GM19324 (cell line): ENCODE measurements around the gene ADARB2.

Experiments
- ATAC-seq: cut with Tn5 transposase; IDR thresholded peaks from one replicate; pipeline ENCODE4 v1.9.1; 2021; ENCODE audit warnings: mild to moderate bottlenecking, moderate library complexity; ENCODE audit not compliant: unreplicated experiment, low FRiP score

The ADARB2 gene

DNA sequence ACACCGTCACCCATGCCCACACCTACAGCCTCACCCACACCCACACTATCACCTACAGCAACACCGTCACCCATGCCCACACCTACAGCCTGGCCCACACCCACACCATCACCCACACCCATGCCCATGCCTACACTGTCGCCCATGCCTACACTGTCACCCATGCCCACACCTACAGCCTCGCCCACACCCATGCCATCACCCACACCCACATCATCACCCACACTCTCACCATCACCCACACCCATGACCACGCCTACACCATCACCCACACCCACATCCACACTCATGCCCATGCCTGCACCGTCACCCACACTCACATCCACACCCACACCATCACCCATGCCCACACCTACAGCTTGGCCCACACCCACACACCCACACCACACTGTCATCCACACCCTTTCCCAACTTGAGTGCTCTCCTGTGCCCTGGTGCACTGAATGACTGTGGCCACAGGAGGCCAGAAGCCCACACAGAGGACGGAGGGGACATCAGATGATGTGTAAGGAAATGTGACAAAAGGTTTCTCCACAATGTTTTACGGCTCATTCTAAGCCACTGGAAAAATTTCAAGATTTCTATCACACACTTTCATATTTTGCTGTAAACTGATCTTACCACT lies 527.9 kb downstream of the ADARB2 start:
- no peak for ATAC-seq

DNA sequence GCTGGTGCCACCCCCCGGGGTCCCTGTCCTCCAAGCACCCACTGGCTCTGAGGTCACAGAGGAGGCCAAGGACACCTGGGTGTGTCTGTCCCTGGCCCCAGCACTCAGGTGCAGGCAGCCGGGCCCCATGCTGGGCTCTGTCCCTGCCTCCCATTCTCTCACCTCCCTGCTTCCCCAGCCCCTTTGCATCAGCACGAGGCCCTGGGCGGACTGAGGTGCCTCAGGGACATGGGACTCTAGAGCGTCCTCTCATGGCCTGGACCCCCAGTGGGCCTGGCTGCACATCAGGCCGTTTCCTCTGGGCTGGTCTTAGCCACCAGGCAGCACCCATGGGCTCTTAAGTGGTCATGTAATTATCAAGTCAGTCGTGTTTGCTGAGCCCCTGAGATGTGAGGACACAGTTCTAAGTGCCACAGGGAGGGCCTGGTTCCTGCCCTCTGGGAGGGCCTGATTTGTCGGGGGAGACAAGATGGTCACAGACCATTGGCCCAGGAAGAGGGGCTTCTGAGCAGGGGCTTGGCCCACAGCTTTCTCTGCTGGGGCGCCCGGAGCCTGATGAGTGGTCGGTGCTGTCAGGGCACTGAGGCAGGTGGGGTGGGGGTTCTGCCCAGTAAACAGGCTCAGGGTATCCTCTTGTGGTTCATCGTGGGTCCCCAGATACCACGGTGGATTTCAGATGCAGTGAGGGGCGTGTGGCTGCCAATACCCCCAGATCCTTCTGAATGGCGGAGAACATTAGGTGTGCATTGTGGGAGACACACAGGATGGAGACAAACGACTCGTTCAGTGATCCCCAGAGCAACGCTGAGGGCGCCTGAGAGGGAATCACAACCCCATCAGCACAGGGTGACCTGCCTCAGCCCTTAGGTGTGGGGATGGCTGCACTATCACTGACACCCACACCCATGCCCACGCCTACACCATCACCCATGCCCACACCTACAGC lies 528.7 kb downstream of the ADARB2 start:
- ATAC-seq, result no peak

DNA sequence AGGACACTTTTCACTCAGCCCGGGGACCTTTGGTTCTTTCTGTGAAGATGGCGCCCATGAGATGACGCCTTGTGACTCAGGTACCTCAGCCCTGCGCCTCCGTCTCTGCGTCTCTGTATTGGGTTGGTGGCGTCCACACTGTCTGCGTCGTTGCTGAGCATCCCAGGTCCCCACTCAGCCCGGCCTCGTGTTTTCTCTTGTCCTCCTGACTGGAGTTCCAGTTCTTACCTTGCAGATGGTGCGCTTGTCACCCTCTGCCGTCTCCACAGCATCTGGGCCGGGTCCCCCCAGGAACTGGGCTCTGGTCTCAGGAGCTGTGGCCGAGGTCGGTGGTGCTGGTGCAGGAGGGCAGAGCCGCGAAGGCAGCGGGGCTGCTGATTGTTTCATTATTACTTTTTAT lies 530.7 kb downstream of the ADARB2 start:
- no peak for ATAC-seq

DNA sequence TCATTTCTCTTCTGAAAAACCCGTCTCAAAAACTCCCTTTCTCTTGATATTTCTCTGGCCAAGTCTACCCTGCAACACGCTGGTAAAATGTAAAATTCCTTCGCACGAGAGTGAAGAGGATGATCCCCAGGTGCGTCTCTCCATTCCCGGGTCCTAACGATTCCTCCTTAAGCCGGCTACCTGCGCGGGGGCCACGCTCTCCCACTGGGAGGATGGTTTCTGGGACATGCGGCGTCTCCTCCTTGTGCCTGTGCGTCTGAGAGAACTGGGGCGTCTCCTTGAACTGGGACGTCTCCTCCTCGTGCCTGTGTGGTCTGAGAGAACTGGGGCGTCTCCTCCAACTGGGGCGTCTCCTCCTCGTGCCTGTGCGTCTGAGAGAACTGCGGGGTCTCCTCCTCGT lies 531.2 kb downstream of the ADARB2 start:
- no peak for ATAC-seq

DNA sequence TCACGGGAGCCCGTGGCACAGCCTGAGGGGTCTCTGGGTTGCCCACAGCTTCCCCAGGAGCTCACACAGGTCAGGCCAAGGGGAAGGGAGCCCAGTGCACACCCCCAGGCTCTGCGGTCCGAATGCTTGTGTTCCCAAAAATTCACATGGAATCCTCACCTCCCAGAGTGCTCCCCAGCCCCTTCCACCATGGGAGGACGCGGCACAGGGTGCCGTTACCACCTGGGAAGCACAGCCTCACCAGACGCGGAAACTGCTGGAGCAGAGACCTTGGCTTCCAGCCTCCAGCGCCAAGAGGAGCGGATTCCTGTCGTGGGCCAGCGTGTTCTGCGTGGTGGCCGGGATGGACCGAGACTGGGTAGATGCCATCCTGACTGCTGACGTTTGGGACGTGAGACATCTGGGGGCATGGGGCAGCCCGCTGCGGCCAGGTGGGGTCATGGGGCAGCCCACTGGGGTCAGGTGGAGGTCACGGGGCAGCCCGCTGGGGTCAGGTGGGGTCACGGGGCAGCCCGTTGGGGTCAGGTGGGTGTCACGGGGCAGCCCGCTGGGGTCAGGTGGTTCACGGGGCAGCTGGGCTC lies 531.8 kb downstream of the ADARB2 start:
- no peak for ATAC-seq

DNA sequence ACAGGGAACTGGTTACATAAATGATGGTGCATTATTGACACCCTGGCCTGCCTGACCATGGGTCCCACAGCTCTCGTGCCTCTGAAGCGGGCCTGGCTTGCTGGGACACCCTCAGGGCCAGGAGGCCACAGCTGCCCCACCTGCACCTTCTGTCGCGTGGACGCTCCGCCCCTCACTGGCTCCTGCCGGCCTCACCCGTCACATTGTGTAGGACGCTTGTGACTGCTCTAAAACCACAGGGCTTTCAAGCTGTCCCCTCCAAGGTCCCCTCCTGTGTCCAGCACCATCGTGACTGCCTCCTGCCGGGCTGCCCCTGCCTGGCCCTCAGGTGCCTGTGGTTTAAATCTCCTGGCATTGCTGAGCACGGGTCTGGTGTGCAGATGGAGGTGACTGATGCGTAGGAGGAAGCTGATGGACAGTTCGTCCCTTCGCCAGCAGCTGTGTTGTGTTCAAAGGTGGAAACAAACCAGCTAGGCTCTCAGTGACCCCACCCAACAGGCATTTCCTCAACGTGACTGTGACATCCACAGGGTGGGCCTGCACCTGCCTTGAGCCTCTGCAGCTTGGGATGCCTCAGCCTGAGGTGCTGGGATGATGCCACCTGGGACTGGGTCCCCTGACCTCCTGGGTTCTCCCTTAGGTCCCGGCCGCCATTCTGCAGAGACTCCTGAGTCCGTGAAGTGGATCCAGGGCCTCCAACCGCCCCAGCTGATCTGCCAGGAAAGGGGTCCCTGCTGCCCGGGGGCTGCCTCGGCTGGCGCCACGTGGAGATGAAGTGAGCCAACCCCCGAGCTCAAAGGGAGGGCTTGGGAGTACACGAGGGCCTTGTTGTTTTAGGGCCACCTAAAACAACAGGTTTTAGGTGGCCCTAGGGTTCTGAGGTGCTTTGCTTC lies 532.6 kb downstream of the ADARB2 start:
- ATAC-seq, result no peak

DNA sequence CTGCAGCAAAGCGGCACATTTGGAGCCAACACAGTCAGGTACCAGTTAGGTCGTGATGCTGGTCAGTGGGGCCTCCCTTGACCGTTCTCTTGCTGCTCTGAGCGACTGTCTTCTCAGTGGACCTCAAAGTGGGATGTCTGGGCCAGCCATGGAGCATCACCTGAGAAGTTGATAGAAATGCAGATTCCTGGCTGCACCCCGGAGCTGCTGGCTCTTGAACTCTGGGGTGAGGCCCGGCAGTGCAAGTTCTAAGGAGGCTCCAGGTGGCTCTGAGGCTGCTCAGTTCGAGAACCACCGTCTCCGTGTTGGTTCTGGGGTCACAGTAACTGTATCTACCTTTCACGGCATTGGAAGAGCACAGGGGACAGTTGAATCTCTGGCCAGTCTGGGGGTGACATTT lies 533.6 kb downstream of the ADARB2 start:
- ATAC-seq, result no peak

DNA sequence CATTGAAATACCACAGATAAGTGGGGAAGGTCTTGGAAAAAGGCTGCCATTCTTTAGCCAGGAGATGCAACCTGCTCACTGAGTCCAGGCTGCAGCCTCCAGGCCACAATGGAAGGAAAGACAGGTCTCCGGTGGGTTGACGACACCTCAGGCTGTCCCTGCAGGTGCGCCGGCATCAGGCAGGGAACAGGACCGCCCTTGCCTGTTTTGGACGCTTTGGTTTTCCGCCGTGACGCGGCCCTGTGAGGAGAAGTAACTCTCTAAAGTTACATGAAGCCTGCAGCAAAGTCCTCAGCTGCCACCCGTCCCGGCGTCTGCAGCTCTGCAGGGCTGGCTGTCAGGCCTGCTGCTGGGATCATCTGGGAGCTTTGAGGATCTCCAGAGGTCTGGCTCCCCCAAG lies 534.1 kb downstream of the ADARB2 start:
- ATAC-seq, result no peak

DNA sequence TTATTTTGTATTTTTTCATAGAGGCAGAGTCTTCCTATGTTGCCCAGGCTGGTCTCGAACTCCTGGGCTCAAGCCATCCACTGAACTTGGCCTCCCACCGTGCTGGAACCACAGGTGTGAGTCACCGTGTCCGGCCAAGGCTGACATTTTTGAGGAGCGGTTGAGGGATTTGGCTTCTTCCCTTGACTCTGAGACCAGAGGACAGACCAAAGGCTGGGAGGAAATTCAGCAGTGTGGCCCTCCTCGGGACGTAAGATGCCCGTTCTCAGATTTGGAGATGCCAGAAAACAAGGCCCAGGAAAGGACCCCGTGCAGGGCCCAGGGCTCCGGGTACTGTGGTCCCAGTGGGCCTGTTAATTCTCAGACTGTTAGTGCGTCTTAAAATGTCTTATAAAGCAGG lies 535.0 kb downstream of the ADARB2 start:
- no peak for ATAC-seq

DNA sequence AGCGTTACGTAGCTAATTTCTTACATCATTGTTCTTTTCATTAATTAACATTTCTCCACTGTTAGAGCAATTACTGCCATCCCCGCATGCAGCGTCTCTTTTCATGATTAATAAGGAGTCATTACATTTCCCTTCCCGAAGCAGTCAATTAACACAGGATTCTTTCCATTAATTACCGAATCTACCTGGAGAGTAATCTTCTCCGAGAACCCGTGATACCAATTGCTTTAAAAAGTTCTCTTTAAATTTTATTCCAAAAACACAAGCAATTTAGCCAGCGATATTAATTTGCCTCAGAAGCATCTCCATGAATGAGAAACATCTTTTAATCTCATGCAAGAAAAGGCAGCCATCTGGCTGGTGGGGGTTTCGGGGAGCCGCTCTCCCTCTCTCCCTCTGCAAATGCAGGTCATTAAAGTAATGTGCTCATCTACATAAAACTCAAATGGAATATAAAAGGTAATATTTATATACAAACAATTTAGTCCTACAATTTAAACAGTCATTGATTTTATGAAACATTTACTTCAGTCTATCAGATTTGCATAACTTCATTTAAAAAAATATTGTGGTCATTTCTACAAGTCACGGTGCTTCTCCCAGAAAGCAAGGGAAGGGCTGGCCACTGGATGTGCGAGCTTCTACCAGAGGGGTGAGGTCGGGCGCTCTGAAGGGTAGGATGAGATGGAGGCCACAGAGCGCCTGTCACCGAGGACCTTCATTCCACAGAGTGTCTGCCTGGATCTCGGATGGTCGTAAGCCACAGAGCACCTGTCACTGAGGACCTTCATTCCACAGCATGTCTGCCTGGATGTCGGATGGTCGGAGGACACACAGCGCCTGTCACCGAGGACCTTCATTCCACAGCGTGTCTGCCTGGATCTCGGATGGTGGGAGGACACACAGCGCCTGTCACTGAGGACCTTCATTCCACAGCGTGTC lies 536.2 kb downstream of the ADARB2 start:
- no peak for ATAC-seq

DNA sequence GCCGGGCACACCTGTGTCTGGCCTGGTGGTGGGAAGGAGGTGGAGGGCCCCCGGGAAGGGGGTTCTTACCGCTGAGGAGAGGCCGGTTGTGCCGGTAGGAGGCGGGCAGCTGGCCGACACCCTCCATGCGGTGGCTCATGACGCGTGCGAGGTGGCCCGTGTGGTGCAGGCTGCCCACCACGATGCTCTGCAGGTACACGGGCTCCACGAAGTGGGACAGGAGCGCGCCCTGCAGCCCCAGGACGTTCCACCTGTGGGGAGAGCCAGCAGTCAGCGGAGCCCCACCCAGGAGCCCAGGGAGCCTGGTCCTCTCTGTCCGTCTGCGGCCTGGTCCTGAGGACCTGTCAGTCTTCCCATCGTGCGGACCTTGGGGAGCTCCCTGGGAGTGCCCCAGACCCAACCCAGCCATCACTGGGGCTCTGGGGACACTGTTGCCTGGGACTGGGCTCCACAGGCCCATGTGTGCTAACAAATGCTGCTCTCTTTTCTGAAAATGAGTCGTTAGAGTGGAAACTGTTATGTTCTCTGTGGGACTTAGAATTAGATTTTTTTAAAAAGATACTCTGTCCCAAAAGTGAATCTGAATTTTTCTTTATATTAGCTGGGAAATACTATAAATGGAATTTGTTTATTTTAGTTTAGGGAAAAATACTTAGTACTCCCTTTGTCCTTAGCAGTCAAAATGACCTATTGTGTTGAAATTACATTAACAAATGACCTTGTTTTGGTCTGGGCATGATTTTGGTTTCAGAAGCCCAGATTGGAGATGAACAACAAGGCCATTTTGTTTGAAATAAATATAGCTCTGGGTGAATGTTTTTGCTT lies 537.2 kb downstream of the ADARB2 start:
- ATAC-seq, result no peak

DNA sequence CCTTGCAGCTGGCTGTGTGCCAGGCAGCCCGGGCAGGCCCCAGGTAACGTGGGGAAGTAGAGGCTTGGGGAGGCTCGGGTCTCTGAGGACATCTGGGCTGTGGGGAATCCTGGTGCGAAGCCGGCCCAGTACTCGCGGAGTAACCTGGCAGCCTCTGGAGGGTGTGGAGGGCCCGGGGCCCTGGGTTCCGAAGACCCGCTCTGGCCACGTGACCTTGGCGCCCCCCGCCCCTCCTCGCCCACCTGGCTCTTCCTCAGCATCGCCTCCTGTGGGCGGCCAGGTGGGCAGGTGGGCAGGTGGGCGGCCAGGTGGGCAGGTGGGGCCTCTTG lies 538.0 kb downstream of the ADARB2 start:
- no peak for ATAC-seq

DNA sequence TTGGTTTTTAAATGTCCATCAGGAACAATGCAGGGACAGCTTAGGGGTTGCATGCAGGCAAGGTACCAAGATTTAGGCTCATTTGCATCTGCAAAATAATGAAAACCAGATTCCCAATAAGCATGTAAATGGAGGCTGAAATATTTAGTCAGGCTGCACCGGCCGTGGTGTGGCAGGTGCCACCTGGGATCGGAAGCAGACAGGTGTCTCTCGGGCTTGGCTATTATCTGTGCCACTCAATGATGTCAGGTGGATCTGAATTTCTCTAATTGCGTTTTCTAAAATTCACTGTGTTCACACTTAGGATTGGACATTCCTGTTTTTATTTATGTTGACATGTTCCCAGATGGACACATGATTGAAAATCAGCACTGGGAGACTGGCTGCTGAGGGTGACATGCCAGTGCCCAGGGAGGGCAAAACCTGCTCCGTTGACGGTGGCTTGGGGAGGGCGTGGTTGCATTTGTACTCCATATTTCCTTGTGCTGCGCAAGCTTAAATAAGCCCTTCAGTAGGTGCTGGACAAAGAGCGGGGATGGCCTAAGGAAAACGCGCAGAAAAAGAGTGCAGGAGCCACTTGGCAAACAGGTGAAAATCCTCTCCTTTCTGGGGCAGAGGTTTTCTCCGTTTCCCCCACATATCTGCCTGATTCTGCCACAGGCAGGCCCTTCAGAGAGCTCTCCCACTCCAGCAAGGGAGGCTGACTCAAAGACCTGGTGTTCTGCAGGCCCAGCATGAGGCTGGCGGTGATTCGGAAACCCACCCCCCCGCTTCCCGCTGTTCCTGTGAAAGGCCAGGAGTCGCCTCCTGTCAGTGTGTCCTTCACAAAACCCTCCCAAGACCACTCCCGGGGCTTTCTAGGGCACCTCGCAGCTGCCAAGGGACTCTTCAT lies 538.6 kb downstream of the ADARB2 start:
- no peak for ATAC-seq

DNA sequence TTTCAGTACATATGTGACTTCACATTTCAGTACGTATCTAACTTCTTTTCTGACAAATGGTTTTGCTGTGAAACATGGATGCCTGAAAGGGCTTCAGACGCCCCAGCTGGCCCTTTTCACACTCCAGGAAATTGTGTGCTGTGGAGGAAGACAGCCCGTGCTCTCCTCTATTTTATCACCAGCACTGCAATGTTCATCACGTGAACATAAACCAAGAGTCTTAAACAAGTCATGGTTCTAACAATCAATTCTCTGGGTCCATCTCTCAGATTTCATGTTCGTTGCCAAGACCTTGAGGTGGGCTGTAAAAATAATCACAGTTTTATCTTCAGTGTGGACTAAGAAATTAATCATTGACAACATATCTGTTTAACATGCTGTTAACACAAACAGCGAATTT lies 539.9 kb downstream of the ADARB2 start:
- no peak for ATAC-seq

DNA sequence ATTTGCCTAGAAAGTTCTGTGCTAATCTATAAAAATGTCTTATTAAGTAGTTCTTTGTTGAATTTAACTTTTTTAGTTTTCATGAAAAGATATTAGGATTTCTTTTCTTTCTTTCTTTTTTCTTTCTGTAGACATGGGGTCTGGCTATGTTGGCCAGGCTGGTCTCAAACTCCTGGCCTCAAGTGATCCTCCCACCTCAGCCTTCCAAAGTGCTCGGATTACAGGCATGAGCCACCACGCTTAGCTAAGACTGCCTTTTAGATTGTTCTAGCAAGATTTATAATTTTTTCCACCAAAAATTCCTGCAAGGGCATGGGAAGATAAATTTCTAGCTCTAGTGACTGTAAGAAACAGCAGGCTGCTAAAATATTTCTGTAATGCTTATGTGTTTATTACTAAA lies 540.7 kb downstream of the ADARB2 start:
- ATAC-seq, result no peak

DNA sequence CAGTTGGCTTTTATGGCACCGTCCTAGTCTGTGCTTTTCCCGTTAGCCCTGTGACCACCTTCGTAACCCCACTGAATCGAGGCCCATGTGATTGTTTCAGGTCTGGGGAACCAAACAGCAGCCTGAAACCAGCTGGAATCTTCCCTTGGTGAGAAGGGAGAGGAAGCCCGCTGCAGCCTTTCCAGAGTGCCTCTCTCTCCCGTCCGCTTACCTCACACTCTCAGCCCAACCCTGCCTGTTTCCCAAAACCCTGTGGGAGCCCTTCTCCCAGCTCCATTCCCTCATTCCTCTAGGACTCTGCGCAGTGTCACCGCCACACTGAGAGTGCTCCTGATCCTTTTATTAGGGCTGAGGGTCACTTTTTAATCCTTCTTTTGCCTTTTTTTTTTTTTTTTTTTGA lies 541.5 kb downstream of the ADARB2 start:
- ATAC-seq, result no peak

DNA sequence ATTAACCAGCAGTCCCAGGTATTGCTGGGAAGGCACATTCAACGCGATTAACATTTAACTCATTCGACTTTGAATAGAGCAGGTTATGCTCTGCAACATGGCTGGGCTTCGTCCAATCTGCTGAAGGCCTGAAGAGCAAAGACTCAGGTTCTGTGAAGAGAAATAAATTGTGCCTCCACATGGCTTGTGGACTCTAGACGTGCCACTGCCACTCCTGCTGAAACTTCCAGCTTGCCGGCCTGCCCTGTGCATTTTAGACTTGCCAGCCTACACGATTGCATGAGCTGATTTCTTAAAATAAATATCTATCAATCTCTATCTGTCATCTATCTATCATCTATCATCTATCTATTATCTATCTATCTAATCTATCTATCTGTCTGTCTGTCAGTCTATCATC lies 543.2 kb downstream of the ADARB2 start:
- no peak for ATAC-seq

DNA sequence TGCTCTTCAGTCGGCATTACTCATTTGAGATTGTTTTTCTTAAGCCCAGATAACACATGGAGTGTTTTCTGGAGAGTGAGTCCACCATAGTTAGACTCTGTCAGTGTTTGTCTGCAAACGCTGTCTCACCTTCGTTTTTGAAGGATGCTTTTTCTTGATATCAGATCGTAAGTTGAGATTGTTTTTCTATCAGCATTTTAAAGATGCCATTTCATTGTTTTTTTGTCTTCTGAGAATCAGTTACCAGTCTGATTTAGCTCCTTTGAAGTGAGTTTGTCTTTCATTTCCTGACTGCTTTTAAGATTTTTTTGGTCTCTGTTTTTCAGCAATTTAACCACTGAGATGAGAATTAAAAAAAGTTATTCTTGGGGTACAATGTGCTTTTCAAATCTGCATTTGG lies 543.8 kb downstream of the ADARB2 start:
- no peak for ATAC-seq
